Fibroblast of upper back skin (primary cell): ENCODE measurements around the gene ZNF432.
A peak's percentile ranks its signal among the peaks of the same experiment; 100 is the strongest.

Experiments used
- DNase-seq: peaks from one replicate; pipeline ENCODE4 v3.0.0-alpha.2; 2013

The ZNF432 gene

DNA sequence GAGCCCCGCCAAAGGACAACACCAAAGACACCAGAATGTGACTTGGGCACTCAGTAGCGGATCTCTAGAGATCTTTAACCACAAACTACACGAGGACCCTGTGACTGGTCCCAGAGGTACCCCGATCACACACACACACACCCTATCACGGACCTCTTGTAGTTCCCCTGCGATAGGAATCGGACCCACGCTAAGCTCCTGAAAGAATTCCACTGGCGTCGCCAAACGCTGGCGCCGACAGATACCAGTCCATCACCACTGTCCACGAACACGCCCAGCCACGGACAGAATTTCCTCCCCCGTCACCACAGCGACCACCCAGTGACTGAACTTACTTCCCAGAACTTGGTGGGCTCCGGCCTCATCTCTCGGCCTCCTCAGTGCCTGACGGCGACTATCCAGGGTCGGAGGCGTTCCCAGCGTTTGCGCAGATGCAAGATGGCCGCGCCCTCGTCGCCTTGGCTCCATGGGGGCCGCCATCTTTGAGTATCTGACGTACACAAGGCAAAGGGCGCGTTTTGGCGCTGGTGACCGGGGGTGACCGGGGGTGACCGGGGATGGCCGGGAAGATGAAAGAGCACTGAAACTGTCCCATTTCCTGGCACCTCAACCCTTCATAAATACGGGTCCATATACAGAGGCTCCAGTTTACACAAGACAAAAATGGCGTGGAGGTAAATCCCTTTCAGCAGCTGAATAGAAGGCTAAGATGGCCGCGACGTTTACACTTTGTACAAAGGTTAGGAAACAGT is 40.7 kb downstream of the ZNF432 start, which contains the start of gene ZNF615:
ZNF615 (minus strand) TSS at position 406 of the 752 bp plus-strand sequence. CDS start 4,500 bp downstream, outside the sequence.
- peak; percentile 83 for DNase-seq

DNA sequence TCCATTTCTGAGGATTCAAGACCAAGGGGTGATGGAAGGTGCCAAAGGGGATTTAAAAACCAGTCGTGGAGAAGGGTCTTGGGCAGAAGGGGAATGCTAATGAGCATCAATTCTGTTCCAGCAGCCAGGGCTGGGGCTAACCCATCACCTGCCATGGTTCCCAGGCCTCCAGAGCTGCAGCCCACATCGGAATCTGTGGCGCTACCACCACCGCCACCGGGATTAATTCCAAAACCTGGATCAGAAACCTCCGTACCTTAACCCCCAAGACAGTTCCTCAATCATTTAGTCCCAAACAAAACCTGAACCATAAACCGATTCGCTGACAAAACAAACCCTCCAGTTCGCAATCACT is 41.2 kb downstream of the ZNF432 start:
- DNase-seq: no peak

DNA sequence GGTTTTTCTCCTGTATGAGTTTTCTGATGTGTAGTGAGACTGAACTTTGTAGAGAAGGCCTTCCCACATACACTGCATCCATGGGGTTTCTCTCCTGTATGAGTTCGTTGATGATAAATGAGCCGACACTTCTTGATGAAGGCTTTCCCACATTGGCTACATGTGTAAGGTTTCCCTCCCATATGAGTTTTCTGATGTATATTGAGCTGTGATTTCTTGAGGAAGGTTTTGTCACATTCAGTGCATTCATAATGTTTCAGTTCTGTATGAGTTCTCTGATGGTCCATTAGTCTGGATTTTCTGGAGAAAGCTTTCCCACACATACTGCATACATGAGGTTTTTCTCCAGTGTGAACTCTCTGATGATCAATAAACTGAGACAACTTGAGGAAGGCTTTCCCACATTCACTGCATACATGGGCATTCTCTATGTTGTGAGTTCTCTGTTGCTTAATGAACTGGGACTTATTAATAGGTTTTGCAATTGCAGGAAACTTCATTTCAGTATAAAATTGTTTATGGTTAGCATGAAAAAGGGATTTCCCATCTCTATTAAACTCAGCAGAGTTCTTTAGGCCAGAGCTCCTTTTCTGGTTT is 54.5 kb downstream of the ZNF432 start:
- DNase-seq: no peak

DNA sequence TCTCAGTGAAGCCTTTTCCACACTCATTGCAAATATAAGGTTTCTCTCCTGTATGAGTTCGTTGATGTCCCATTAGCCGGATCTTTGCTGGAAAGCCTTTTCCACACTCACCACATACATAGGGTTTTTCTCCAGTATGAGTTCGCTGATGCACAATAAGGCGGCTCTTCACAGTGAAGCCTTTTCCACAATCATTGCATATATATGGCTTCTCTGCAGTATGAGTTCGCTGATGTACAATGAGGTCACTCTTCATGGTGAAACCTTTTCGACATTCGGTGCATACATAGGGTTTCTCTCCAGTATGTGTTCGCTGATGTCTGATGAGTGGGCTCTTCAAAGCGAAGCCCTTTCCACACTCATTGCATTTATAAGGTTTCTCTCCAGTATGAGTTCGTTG is 55.2 kb downstream of the ZNF432 start:
- DNase-seq: no peak

DNA sequence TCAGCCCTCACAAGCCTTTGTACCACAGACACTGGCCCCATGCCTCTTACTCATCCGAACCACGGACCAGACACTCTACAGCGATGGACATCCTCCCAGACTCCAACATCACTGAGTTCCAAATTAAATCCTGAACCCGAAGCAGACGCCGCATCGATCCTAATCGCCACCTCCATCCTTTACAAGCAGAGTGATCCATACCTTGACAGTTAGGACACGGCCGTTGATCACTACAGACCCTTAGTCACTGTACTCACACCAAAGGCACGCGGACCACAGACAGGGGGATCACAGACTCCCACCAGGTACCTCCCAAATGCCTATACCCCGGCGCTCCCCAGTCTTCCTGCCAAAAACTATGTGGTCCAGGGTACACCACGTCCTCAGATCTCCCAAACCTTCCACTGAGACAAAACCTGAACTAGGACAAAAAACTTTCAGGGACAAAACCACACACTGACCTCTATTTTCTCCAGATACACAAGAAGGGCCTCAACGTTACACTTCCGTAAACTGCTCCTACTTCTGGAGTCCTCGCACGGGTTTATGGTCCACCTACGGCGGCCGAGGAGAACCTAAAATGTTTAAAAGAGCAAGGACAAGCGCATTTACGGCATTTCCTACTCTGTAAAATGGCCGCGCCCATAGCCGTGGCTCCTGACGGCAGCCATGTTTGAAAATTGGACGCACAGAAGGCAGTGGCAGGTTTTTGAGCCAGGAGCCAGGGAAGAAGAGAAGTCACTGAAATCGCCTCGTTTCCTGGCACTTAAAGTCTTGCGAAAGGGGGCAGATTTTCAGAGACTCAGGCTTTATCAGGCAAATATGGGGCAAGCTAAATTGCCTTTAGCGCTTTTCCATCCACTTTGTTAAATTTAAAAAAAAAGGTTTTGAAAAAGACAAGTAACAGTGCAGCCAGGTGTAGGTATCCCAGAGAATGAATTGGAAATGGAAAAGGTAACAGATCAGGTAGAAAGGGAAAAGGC is 62.0 kb downstream of the ZNF432 start, which contains the start of gene ZNF350:
ZNF350 (minus strand) TSS at position 532 of the 983 bp plus-strand sequence. CDS start 12,480 bp downstream, outside the sequence.
- DNase-seq: peak; percentile 94

DNA sequence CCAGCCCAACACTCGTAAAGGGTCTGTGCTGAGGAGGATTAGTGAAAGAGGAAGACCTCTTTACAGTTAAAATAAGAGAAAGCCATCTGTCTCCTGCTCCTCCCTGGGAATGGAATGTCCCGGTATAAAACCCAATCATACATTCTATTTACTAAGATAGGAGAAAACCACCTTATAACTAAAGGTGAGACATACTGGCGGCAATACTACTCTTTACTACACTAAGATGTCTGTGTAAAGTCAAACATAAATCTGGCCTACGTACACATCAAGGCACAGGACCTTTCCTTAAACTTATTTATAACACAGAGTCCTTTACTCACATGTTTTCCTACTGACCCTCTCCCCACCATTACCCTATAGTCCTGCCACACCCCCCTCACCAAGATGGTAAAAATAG is 65.3 kb downstream of the ZNF432 start:
- no peak for DNase-seq
